GM08714 (cell line): ENCODE results near the gene UBA6.
A peak's percentile ranks its signal among the peaks of the same experiment; 100 is the strongest.

ENCODE experiments used
- H3K4me3 ChIP-seq: fragments of 200-500 bp; sonication (Bioruptor generic); 2 replicates; pipeline ENCODE4 v1.5.1; 2014; ENCODE audit warnings: mild to moderate bottlenecking, low read length, inconsistent platforms
- ZNF274 ChIP-seq: IDR thresholded peaks from 2 replicates; pipeline ENCODE4 v1.6.1; 2012; ENCODE audit warnings: mild to moderate bottlenecking, low read depth, low read length

Gene UBA6

GRCh38 chr4:67603310-67604028, 97.5 kb downstream of the UBA6 start:
- H3K4me3 ChIP-seq, result no peak overlapping the region
- no peak for TF ChIP-seq ZNF274

- TF ChIP-seq ZNF274, result no peak
- no peak overlapping the region for H3K4me3 ChIP-seq
These were observed 107.2 kb downstream of the UBA6 start for GRCh38 chr4:67593741-67594175.

- H3K4me3 ChIP-seq, result no peak overlapping the region
- no peak for TF ChIP-seq ZNF274
These were observed 113.8 kb downstream of the UBA6 start for GRCh38 chr4:67587156-67587555.

DNA sequence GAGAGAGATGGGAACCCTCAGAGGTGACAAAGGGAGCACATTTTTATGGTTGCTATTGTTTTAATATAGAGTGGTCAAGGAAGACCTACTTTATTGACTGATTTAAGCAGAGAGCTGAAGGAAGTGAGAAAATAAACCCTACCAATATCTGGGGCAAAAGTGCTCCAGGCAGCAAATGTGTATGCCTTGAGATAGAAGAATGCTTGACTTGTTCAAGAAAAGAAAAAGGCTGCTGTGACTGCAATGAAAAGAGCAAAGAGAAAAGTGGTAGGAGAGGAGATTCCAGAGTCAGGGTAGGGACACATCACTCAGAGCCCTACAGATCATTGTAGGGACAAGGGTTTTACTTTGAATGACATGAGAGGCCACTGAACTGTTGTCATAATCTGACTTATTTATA, 116.5 kb downstream of the UBA6 start:
- no peak overlapping the region for H3K4me3 ChIP-seq
- TF ChIP-seq ZNF274, result no peak

DNA sequence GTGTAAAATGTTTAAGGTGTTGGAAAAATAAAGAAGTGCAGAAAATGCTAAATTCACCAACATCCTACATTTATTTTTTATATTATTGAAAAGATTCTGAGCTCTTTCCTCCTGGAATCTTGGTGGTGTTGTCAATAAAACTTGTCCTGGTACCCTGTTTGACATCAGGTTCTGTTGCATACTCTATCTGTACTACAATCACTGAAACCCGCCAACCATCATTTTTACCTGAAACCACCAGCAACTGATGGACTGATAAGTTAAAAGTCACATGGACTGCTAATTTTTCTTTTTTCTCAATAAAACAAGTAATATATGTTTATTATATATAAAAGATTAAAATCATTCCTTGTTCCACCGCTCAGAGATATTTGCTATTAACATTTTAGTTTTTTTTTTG, 119.0 kb downstream of the UBA6 start:
- H3K4me3 ChIP-seq, result no peak overlapping the region
- no peak for TF ChIP-seq ZNF274

DNA sequence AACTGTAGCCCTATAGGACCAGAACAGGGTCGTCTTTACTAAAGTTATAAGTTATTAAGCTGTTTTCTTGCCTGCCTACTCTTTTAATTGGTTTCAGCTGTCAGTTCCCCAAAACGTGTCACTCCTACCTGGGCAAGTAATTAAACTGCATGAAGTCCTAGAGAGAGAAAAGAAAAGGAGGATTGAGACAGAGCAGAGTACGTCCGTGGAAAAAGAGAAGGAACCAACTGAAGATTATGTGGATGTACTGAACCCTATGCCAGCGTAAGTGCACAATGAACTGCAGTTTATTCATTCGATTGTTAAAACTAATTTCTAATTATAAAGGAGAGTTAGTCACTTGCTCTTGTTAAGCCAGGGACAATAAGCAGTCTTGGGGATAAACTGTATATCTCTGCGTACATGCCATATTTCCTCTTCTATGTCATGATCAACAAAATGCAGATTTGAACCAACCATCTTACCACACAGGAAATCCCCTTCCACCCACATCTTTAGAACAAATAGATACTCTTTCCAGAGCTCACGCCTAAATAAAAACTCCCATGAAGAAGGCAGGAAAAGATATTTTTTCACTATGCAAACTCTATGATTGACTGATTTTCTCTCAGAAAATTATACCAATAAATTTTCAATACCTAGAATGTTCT, 119.6 kb downstream of the UBA6 start:
- H3K4me3 ChIP-seq, result peak overlapping the region; percentile 26
- TF ChIP-seq ZNF274, result no peak

GRCh38 chr4:67580577-67580976, 120.4 kb downstream of the UBA6 start:
- no peak for TF ChIP-seq ZNF274

GRCh38 chr4:67576538-67576937, 124.4 kb downstream of the UBA6 start:
- TF ChIP-seq ZNF274, result no peak
- H3K4me3 ChIP-seq, result peak overlapping the region; percentile 39; the same call in 1 of the 2 replicates

More at GRCh38 chr4:67580577-67580976, 120.4 kb downstream of the UBA6 start:
- H3K4me3 ChIP-seq, result peak overlapping the region; percentile 26; the same call in 1 of the 2 replicates

- peak overlapping the region; percentile 59; the same call in 1 of the 2 replicates for H3K4me3 ChIP-seq
- TF ChIP-seq ZNF274, result no peak
These were observed 124.9 kb downstream of the UBA6 start for GRCh38 chr4:67576059-67576466.

- H3K4me3 ChIP-seq, result peak overlapping the region; percentile 59
- TF ChIP-seq ZNF274, result no peak
These were observed 125.5 kb downstream of the UBA6 start for GRCh38 chr4:67575232-67576058.

- TF ChIP-seq ZNF274, result no peak
- H3K4me3 ChIP-seq, result no peak overlapping the region
These were observed 127.8 kb downstream of the UBA6 start for GRCh38 chr4:67573193-67573592.

- H3K4me3 ChIP-seq, result no peak overlapping the region
- no peak for TF ChIP-seq ZNF274
These were observed 129.0 kb downstream of the UBA6 start for GRCh38 chr4:67571975-67572374.

- TF ChIP-seq ZNF274, result no peak
- no peak overlapping the region for H3K4me3 ChIP-seq
These were observed 130.4 kb downstream of the UBA6 start for GRCh38 chr4:67570537-67570936.

DNA sequence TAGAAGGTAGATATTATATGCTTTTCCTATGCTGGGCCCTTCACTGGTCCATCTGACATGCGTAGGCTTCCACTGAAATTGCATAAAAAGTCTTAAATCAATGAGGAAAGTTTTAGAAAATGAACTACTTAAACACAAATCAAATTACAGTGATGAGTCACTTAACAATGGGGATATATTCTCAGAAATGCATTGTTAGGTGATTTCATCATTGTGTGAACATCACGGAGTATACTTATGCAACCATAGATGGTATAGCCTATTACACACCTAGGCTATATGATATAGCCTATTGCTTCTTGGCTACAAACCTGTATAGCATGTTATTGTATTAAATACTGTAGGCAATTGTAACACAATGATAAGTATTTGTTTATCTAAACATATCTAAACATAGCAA, 132.1 kb downstream of the UBA6 start:
- no peak for TF ChIP-seq ZNF274

More for the DNA sequence above, 132.1 kb downstream of the UBA6 start:
- no peak overlapping the region for H3K4me3 ChIP-seq
